ENCODE data around the gene CNOT2. TPM values are rescaled to one million over a fixed set of nuclear protein-coding genes. Genes with fewer than 3 reads are reported as not detected.

CNOT2 gene
- total RNA-seq, 2 donors from 2014 or later, result 67.2 to 81.6 TPM

DNA sequence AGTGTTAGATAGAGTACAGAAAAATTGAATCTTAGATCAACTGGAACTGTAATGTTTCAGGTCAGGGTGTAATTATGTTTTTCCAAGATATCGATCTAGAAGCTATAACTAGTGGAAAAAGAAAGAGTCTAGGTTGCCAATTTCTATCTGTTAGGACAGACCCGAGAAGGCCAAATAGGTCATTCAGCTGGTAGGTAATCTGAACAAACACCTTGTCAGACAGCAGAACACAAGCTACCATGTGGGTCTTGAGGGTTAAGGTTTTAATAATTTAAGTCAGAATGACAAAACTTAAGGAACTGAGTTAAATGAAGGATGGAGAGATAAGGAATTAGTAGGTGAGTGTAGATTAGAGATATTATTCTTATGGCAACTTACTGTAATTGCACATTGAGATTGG, 78.0 kb downstream of the CNOT2 start:
- Mint-ChIP-seq H3K27ac (no peak overlapping the region), H3K36me3 (peaks cover 0 to 15% of the 10 kb centered on the region in 2 donors), H3K9me3 (no peaks in the 10 kb centered on the region)
- ATAC-seq (no peak), DNase-seq (ENCODE audit: low spot score in 2 of 2) (no peak)

- DNase-seq (ENCODE audit: low spot score in 2 of 2) (no peak), ATAC-seq (no peak)
- no peak overlapping the region for H3K27ac Mint-ChIP-seq
- H3K9me3 Mint-ChIP-seq, result peaks cover 0 to 6% of the 10 kb centered on the region in 2 donors
- H3K36me3 Mint-ChIP-seq, result peaks cover 8 to 34% of the 10 kb centered on the region in 2 donors
These were observed 84.3 kb downstream of the CNOT2 start for GRCh38 chr12:70327541-70327940.

GRCh38 chr12:70329728-70330127, 86.5 kb downstream of the CNOT2 start:
- no peak for ATAC-seq
- DNase-seq (ENCODE audit: low spot score in 2 of 2), result no peak
- Mint-ChIP-seq H3K36me3 (peaks cover 8 to 26% of the 10 kb centered on the region in 2 donors), H3K27ac (no peak overlapping the region), H3K9me3 (peaks cover 0 to 6% of the 10 kb centered on the region in 2 donors)

DNA sequence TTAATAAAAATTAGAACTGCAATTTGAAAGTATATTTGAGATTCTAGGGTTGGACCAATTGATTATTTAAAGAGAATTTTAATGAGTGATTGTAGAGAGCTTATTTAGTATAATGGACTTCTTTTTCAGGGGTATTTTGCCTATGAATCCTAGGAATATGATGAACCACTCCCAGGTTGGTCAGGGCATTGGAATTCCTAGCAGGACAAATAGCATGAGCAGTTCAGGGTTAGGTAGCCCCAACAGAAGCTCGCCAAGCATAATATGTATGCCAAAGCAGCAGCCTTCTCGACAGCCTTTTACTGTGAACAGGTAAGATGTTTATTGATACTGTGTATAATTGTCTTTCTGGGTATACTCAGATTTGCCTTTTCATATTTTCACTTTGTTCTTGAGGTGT, 86.9 kb downstream of the CNOT2 start:
- ATAC-seq, result no peak
- Mint-ChIP-seq H3K36me3 (peaks cover 8 to 22% of the 10 kb centered on the region in 2 donors), H3K27ac (no peak overlapping the region), H3K9me3 (peaks cover 0 to 6% of the 10 kb centered on the region in 2 donors)
- no peak for DNase-seq (ENCODE audit: low spot score in 2 of 2)

- H3K36me3 Mint-ChIP-seq, result peaks cover 4 to 14% of the 10 kb centered on the region in 2 donors
- ATAC-seq, result no peak
- H3K9me3 Mint-ChIP-seq, result peaks cover 0 to 1% of the 10 kb centered on the region in 2 donors
- DNase-seq (ENCODE audit: low spot score in 2 of 2), result no peak
- no peak overlapping the region for H3K27ac Mint-ChIP-seq
These were observed 89.0 kb downstream of the CNOT2 start for GRCh38 chr12:70332236-70332635.

GRCh38 chr12:70334742-70335141, 91.5 kb downstream of the CNOT2 start:
- peaks cover 11 to 13% of the 10 kb centered on the region in 2 donors for H3K36me3 Mint-ChIP-seq
- DNase-seq (ENCODE audit: low spot score in 2 of 2) (no peak), ATAC-seq (no peak)
- no peaks in the 10 kb centered on the region for H3K9me3 Mint-ChIP-seq
- H3K27ac Mint-ChIP-seq, result no peak overlapping the region

DNA sequence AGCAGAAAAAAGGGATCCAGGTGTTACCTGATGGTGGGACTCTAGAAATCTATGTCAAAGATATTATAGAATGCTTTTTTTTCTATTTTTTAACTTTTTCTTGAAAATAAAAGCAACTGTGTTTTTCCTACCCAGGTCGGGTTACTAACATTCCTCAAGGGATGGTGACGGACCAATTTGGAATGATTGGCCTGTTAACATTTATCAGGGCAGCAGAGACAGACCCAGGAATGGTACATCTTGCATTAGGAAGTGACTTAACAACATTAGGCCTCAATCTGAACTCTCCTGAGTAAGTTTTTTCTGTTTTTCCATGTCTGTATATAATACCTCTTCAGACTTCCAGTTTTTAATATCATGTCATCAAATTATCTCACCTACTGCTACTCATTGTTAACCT, 95.3 kb downstream of the CNOT2 start:
- ATAC-seq, result no peak
- no peak for DNase-seq (ENCODE audit: low spot score in 2 of 2)
- Mint-ChIP-seq H3K36me3 (peaks cover 20 to 29% of the 10 kb centered on the region in 2 donors), H3K9me3 (no peaks in the 10 kb centered on the region), H3K27ac (peak overlapping the region in 1 of 2 donors; percentile 11)

- H3K36me3 Mint-ChIP-seq, result peaks cover 0 to 13% of the 10 kb centered on the region in 2 donors
- H3K9me3 Mint-ChIP-seq, result no peaks in the 10 kb centered on the region
- no peak overlapping the region for H3K27ac Mint-ChIP-seq
- ATAC-seq, result no peak
- no peak for DNase-seq (ENCODE audit: low spot score in 2 of 2)
These were observed 107.8 kb downstream of the CNOT2 start for GRCh38 chr12:70351076-70351475.

- Mint-ChIP-seq H3K27ac (no peak overlapping the region), H3K36me3 (peaks cover 0 to 13% of the 10 kb centered on the region in 2 donors), H3K9me3 (no peaks in the 10 kb centered on the region)
- ATAC-seq (no peak), DNase-seq (ENCODE audit: low spot score in 2 of 2) (no peak)
These were observed 110.8 kb downstream of the CNOT2 start for GRCh38 chr12:70353780-70354660.

- H3K36me3 Mint-ChIP-seq, result peaks cover 0 to 13% of the 10 kb centered on the region in 2 donors
- no peak for DNase-seq (ENCODE audit: low spot score in 2 of 2)
- ATAC-seq, result no peak
- H3K9me3 Mint-ChIP-seq, result no peaks in the 10 kb centered on the region
- no peak overlapping the region for H3K27ac Mint-ChIP-seq
These were observed 111.6 kb downstream of the CNOT2 start for GRCh38 chr12:70354787-70355186.

DNA sequence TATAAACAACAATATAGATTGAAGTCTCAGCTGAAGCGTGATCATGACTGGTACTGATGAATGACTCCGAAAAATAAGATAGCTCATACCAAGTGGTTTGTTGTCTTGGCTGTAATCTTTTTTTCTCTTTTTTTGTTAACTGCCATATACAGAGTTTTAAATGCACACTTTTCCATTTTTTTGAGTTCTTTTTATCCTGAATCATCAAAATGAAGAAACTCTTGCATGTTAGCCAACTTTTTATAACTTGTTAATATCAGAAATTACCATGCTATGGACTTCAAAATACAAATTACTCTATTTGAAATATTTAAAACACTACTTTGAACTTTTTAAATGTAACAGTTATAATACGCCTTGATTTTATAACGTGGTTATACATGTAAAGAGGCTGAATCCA, 112.7 kb downstream of the CNOT2 start:
- Mint-ChIP-seq H3K27ac (no peak overlapping the region), H3K36me3 (peaks cover 0 to 13% of the 10 kb centered on the region in 2 donors), H3K9me3 (no peaks in the 10 kb centered on the region)
- no peak for ATAC-seq
- DNase-seq (ENCODE audit: low spot score in 2 of 2), result no peak

- Mint-ChIP-seq H3K36me3 (peaks cover 0 to 5% of the 10 kb centered on the region in 2 donors), H3K27ac (no peak overlapping the region), H3K9me3 (no peaks in the 10 kb centered on the region)
- DNase-seq (ENCODE audit: low spot score in 2 of 2), result no peak
- ATAC-seq, result no peak
These were observed 116.4 kb downstream of the CNOT2 start for GRCh38 chr12:70359458-70360197.

- no peaks in the 10 kb centered on the region for H3K9me3 Mint-ChIP-seq
- DNase-seq (ENCODE audit: low spot score in 2 of 2) (no peak), ATAC-seq (no peak)
- no peak overlapping the region for H3K27ac Mint-ChIP-seq
- H3K36me3 Mint-ChIP-seq, result no peaks in the 10 kb centered on the region
These were observed 117.0 kb downstream of the CNOT2 start for GRCh38 chr12:70360218-70360617.

DNA sequence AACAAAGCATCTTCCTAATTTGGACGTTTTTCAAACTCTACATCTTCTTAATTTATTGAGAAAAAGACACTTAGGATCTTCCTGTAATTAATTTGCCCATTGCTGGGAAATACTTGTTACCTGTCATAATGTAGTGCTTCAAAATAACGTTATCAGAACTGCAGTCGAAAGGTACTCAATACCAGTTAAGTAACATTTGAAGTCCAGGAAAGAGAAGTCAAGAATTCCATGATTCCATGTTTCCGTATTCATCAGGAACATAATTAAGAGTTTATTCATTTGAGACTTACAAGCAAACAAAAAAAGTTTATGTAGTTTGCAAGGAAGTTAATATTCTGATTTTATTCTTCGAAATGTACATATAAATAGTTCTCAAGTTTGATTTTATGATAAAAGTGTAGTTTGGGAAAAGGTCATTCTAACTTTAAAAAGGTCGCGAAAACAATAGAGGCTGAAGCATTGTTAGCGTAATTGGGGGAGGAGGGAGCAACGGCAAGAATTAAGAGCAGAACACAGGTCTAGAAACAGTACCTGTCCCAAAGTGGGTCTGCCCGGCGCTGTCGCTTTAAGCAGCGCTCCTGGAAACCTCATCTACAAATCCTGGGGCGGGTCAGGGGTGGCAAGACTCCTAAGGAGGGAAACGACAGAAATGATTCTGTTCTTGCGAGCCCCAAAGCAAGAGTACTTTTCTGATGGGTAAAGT, 121.6 kb downstream of the CNOT2 start:
- no peak for ATAC-seq
- no peaks in the 10 kb centered on the region for H3K9me3 Mint-ChIP-seq
- no peak for DNase-seq (ENCODE audit: low spot score in 2 of 2)
- H3K27ac Mint-ChIP-seq, result no peak overlapping the region
- peaks cover 0 to 9% of the 10 kb centered on the region in 2 donors for H3K36me3 Mint-ChIP-seq

- Mint-ChIP-seq H3K36me3 (peaks cover 0 to 9% of the 10 kb centered on the region in 2 donors), H3K27ac (no peak overlapping the region)
These were observed 122.1 kb downstream of the CNOT2 start for GRCh38 chr12:70365398-70365647.

GRCh38 chr12:70365648-70366518, 122.7 kb downstream of the CNOT2 start, which contains the start of gene KCNMB4:
TSS of gene KCNMB4 (plus strand) at chr12:70366290. CDS start at chr12:70366735, 445 bp downstream.
- H3K27ac Mint-ChIP-seq, result peak within 1 kb of the TSS; percentile 44 to 88

More at GRCh38 chr12:70365398-70365647, 122.1 kb downstream of the CNOT2 start:
- ATAC-seq (no peak), DNase-seq (ENCODE audit: low spot score in 2 of 2) (no peak)
- H3K9me3 Mint-ChIP-seq, result no peaks in the 10 kb centered on the region

More at GRCh38 chr12:70365648-70366518, 122.7 kb downstream of the CNOT2 start, which contains the start of gene KCNMB4:
- peak; percentile 92 to 95 for ATAC-seq
- peaks cover 0 to 9% of the 10 kb centered on the region in 2 donors for H3K36me3 Mint-ChIP-seq
- H3K9me3 Mint-ChIP-seq, result no peaks in the 10 kb centered on the region
- DNase-seq (ENCODE audit: low spot score in 2 of 2), result peak; percentile 85 to 88
